ENCODE data around the gene CTSL.

CTSL gene

GRCh38 chr9:87699835-87700234, 26.1 kb upstream of the CTSL start:
- Histone ChIP-seq H3K27ac (ENCODE audit: low read depth, low read length) (no peak overlapping the region), H3K36me3 (ENCODE audit: control insufficient read depth in 5 of 5, insufficient read depth in 5 of 5, low read length in 5 of 5) (peaks cover 0 to 54% (median 40%) of the 10 kb centered on the region in 5 donors), H3K27me3 (ENCODE audit: control insufficient read depth in 5 of 5, insufficient read depth in 4 of 5, low read length in 5 of 5) (no peaks in the 10 kb centered on the region), H3K9ac (ENCODE audit: low read length in 5 of 5) (no peak overlapping the region), H3K9me3 (ENCODE audit: control insufficient read depth in 5 of 5, low read length in 5 of 5) (no peaks in the 10 kb centered on the region), H3K4me3 (ENCODE audit: low read depth in 1 of 5, low read length in 5 of 5) (no peak overlapping the region), H3K4me1 (ENCODE audit: control insufficient read depth in 5 of 5, insufficient read depth in 5 of 5, low read length in 5 of 5) (peaks cover 0 to 3% (median 0%) of the 10 kb centered on the region in 5 donors)

DNA sequence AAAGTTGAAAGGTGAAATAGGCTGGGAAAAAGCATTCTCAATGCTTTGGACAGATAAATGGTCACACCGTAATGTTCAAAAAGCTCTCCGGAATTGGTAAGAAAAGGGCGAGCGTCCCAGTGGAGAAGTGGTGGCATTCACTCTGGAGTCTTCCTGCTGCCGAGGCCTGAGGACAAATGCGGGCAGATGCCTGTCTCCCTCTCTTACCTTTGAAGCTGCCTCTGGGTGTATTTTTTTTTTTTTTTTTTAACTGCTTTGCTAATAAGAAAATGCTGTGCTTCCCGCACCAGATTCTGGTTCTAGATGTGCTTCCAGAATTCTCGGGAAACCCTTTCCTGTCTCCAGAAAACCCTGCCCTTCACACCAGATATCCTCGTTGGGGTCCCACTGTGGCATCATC, 24.4 kb upstream of the CTSL start:
- Histone ChIP-seq H3K4me3 (ENCODE audit: low read depth in 1 of 5, low read length in 5 of 5) (no peak overlapping the region), H3K27ac (ENCODE audit: low read depth, low read length) (no peak overlapping the region), H3K4me1 (ENCODE audit: control insufficient read depth in 5 of 5, insufficient read depth in 5 of 5, low read length in 5 of 5) (peaks cover 0 to 3% (median 0%) of the 10 kb centered on the region in 5 donors), H3K27me3 (ENCODE audit: control insufficient read depth in 5 of 5, insufficient read depth in 4 of 5, low read length in 5 of 5) (no peaks in the 10 kb centered on the region), H3K36me3 (ENCODE audit: control insufficient read depth in 5 of 5, insufficient read depth in 5 of 5, low read length in 5 of 5) (peaks cover 0 to 50% (median 41%) of the 10 kb centered on the region in 5 donors), H3K9ac (ENCODE audit: low read length in 5 of 5) (no peak overlapping the region), H3K9me3 (ENCODE audit: control insufficient read depth in 5 of 5, low read length in 5 of 5) (no peaks in the 10 kb centered on the region)

- Histone ChIP-seq H3K36me3 (ENCODE audit: control insufficient read depth in 5 of 5, insufficient read depth in 5 of 5, low read length in 5 of 5) (peaks cover 0 to 51% (median 41%) of the 10 kb centered on the region in 5 donors), H3K9ac (ENCODE audit: low read length in 5 of 5) (no peak overlapping the region), H3K4me1 (ENCODE audit: control insufficient read depth in 5 of 5, insufficient read depth in 5 of 5, low read length in 5 of 5) (peaks cover 0 to 3% (median 0%) of the 10 kb centered on the region in 5 donors), H3K4me3 (ENCODE audit: low read depth in 1 of 5, low read length in 5 of 5) (no peak overlapping the region), H3K9me3 (ENCODE audit: control insufficient read depth in 5 of 5, low read length in 5 of 5) (no peaks in the 10 kb centered on the region), H3K27ac (ENCODE audit: low read depth, low read length) (no peak overlapping the region), H3K27me3 (ENCODE audit: control insufficient read depth in 5 of 5, insufficient read depth in 4 of 5, low read length in 5 of 5) (no peaks in the 10 kb centered on the region)
Observed at GRCh38 chr9:87701931-87702421, 23.9 kb upstream of the CTSL start.

DNA sequence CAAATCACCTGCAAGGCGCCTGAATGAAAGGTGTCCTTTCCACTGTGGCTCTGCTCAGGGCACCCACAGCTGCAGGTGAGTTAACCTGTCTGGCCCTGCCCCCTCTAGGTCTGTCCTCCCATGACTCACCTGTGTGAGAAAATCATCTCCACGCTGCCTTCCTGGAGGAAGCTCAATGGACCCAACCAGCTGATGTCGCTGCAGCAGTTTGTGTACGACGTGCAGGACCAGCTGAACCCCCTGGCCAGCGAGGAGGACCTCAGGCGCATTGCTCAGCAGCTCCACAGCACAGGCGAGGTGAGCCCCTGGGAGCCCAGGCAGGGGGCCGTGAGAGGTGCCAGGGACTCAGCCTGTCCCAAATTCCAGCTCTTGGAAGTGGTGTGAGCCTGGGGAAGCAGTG, 23.0 kb upstream of the CTSL start:
- H3K27me3 ChIP-seq (ENCODE audit: control insufficient read depth in 5 of 5, insufficient read depth in 4 of 5, low read length in 5 of 5), result no peaks in the 10 kb centered on the region
- no peak overlapping the region for H3K27ac ChIP-seq (ENCODE audit: low read depth, low read length)
- no peaks in the 10 kb centered on the region for H3K9me3 ChIP-seq (ENCODE audit: control insufficient read depth in 5 of 5, low read length in 5 of 5)
- H3K4me1 ChIP-seq (ENCODE audit: control insufficient read depth in 5 of 5, insufficient read depth in 5 of 5, low read length in 5 of 5), result peaks cover 0 to 7% (median 0%) of the 10 kb centered on the region in 5 donors
- H3K36me3 ChIP-seq (ENCODE audit: control insufficient read depth in 5 of 5, insufficient read depth in 5 of 5, low read length in 5 of 5), result peaks cover 0 to 48% (median 40%) of the 10 kb centered on the region in 5 donors
- H3K9ac ChIP-seq (ENCODE audit: low read length in 5 of 5), result no peak overlapping the region
- no peak overlapping the region for H3K4me3 ChIP-seq (ENCODE audit: low read depth in 1 of 5, low read length in 5 of 5)

- H3K27ac ChIP-seq (ENCODE audit: low read depth, low read length), result no peak overlapping the region
- H3K4me3 ChIP-seq (ENCODE audit: low read depth in 1 of 5, low read length in 5 of 5), result no peak overlapping the region
- H3K9me3 ChIP-seq (ENCODE audit: control insufficient read depth in 5 of 5, low read length in 5 of 5), result no peaks in the 10 kb centered on the region
- no peaks in the 10 kb centered on the region for H3K27me3 ChIP-seq (ENCODE audit: control insufficient read depth in 5 of 5, insufficient read depth in 4 of 5, low read length in 5 of 5)
- no peak overlapping the region for H3K9ac ChIP-seq (ENCODE audit: low read length in 5 of 5)
- H3K36me3 ChIP-seq (ENCODE audit: control insufficient read depth in 5 of 5, insufficient read depth in 5 of 5, low read length in 5 of 5), result peaks cover 0 to 41% (median 32%) of the 10 kb centered on the region in 5 donors
- H3K4me1 ChIP-seq (ENCODE audit: control insufficient read depth in 5 of 5, insufficient read depth in 5 of 5, low read length in 5 of 5), result peaks cover 0 to 9% (median 0%) of the 10 kb centered on the region in 5 donors
Observed at GRCh38 chr9:87703636-87704276, 22.2 kb upstream of the CTSL start.

DNA sequence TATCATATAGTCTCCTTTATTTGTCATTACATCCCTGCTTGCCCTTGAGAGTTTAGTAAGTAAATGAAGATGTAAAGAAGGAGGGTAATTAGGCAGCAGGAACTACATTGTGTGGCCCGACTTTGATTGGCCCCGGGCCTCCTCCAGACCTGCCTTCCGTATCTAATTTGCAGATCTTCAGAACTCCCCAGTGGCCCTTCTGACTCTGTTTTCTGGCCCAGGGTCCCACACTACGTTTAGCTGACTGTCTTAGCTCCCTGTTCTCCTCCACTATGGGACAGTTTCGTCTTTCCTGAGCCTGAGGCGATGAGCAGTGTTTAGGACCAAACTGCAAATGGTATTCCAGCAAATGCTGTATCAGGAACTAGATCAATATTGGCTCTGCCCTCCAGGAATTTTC, 21.6 kb upstream of the CTSL start:
- Histone ChIP-seq H3K27ac (ENCODE audit: low read depth, low read length) (no peak overlapping the region), H3K27me3 (ENCODE audit: control insufficient read depth in 5 of 5, insufficient read depth in 4 of 5, low read length in 5 of 5) (no peaks in the 10 kb centered on the region), H3K9me3 (ENCODE audit: control insufficient read depth in 5 of 5, low read length in 5 of 5) (no peaks in the 10 kb centered on the region), H3K9ac (ENCODE audit: low read length in 5 of 5) (no peak overlapping the region), H3K36me3 (ENCODE audit: control insufficient read depth in 5 of 5, insufficient read depth in 5 of 5, low read length in 5 of 5) (peaks cover 2 to 40% (median 31%) of the 10 kb centered on the region in 5 donors), H3K4me1 (ENCODE audit: control insufficient read depth in 5 of 5, insufficient read depth in 5 of 5, low read length in 5 of 5) (peaks cover 0 to 9% (median 0%) of the 10 kb centered on the region in 5 donors), H3K4me3 (ENCODE audit: low read depth in 1 of 5, low read length in 5 of 5) (no peak overlapping the region)

GRCh38 chr9:87706066-87706739, 19.7 kb upstream of the CTSL start:
- Histone ChIP-seq H3K27me3 (ENCODE audit: control insufficient read depth in 5 of 5, insufficient read depth in 4 of 5, low read length in 5 of 5) (no peaks in the 10 kb centered on the region), H3K4me3 (ENCODE audit: low read depth in 1 of 5, low read length in 5 of 5) (no peak overlapping the region), H3K36me3 (ENCODE audit: control insufficient read depth in 5 of 5, insufficient read depth in 5 of 5, low read length in 5 of 5) (peaks cover 2 to 36% (median 27%) of the 10 kb centered on the region in 5 donors), H3K9me3 (ENCODE audit: control insufficient read depth in 5 of 5, low read length in 5 of 5) (no peaks in the 10 kb centered on the region), H3K27ac (ENCODE audit: low read depth, low read length) (no peak overlapping the region), H3K9ac (ENCODE audit: low read length in 5 of 5) (no peak overlapping the region), H3K4me1 (ENCODE audit: control insufficient read depth in 5 of 5, insufficient read depth in 5 of 5, low read length in 5 of 5) (peaks cover 0 to 9% (median 0%) of the 10 kb centered on the region in 5 donors)

- H3K27ac ChIP-seq (ENCODE audit: low read depth, low read length), result no peak overlapping the region
- no peak overlapping the region for H3K4me3 ChIP-seq (ENCODE audit: low read depth in 1 of 5, low read length in 5 of 5)
- peaks cover 4 to 22% (median 6%) of the 10 kb centered on the region in 5 donors for H3K4me1 ChIP-seq (ENCODE audit: control insufficient read depth in 5 of 5, insufficient read depth in 5 of 5, low read length in 5 of 5)
- H3K27me3 ChIP-seq (ENCODE audit: control insufficient read depth in 5 of 5, insufficient read depth in 4 of 5, low read length in 5 of 5), result no peaks in the 10 kb centered on the region
- H3K36me3 ChIP-seq (ENCODE audit: control insufficient read depth in 5 of 5, insufficient read depth in 5 of 5, low read length in 5 of 5), result peaks cover 2 to 29% (median 21%) of the 10 kb centered on the region in 5 donors
- no peak overlapping the region for H3K9ac ChIP-seq (ENCODE audit: low read length in 5 of 5)
- no peaks in the 10 kb centered on the region for H3K9me3 ChIP-seq (ENCODE audit: control insufficient read depth in 5 of 5, low read length in 5 of 5)
Observed at GRCh38 chr9:87707805-87708506, 18.0 kb upstream of the CTSL start.

DNA sequence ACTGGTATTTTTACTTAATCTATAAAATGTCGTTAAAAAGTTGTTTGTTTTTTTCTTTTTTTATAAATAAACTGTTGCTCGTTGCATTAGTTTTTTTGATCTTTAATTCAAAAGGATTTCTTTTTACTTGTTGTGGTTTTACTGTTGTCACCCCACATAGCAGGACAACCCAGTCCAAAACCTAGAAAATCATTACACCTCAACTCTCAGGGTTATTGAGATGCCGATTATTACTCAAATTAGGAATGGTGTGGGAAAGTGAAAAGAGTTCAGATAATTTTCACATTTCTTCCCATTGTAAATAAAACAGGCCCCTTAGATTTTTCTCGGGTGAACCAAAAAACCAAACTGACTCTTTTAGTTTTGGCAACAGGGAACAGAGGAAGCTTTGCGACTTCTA, 17.4 kb upstream of the CTSL start:
- no peaks in the 10 kb centered on the region for H3K9me3 ChIP-seq (ENCODE audit: control insufficient read depth in 5 of 5, low read length in 5 of 5)
- H3K27me3 ChIP-seq (ENCODE audit: control insufficient read depth in 5 of 5, insufficient read depth in 4 of 5, low read length in 5 of 5), result peaks cover 0 to 3% (median 0%) of the 10 kb centered on the region in 5 donors
- H3K9ac ChIP-seq (ENCODE audit: low read length in 5 of 5), result no peak overlapping the region
- peaks cover 6 to 25% (median 11%) of the 10 kb centered on the region in 5 donors for H3K4me1 ChIP-seq (ENCODE audit: control insufficient read depth in 5 of 5, insufficient read depth in 5 of 5, low read length in 5 of 5)
- H3K4me3 ChIP-seq (ENCODE audit: low read depth in 1 of 5, low read length in 5 of 5), result no peak overlapping the region
- H3K27ac ChIP-seq (ENCODE audit: low read depth, low read length), result no peak overlapping the region
- peaks cover 2 to 23% (median 18%) of the 10 kb centered on the region in 5 donors for H3K36me3 ChIP-seq (ENCODE audit: control insufficient read depth in 5 of 5, insufficient read depth in 5 of 5, low read length in 5 of 5)

All from subcutaneous abdominal adipose tissue (tissue), 5 donors.